ENCODE results near the gene CHFR.
A peak's percentile ranks its signal among the peaks of the same experiment; 100 is the strongest.
"Not testable (repeated sequence)": the region's sequence is repeated elsewhere in the genome, so short reads cannot be mapped to it uniquely, and the experiment has no call there.

Gene CHFR

DNA sequence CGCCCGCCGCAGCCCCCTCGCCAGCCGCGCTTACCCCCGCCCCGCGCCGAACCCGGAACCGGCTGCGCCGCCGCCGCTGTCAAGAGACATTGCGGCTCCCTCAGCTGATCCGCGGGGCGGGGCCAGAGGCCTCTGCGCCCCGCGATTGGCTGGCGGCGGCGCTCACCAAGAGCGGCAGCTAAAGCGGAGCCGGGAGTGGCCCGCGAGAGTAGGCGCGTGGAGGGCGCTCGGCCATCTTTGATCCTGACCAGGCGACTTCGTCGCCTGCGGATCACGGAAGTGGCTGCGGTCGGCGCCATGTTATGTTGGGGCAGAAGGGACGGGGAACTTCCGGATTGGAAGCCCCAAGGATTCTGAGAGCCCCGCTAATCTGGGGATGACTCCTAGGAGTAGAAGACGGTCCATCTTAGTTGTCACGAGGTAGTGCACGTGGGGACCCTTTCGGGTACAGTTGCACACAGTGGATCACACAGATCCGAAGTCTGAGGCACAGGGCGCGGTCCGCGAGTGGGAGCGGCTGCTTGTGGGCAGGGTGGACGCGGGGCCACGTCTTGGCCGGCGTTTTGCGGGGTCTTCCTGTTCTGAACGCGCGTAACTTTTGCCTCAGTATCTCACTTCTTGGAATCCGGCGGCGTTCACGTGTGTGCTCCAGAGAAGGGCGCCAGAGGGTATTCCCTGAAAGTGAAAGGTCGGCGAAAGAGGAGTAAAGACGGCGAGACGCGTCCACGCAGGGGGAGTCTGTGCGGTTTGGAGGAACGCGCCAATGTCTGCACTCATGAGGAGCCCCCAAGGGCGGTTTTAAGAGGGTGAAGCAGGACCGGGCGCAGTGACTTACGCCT is at the start of gene CHFR:
Gene CHFR, minus strand, starts transcription at position 93 of the 839 bp plus-strand sequence. CDS start 277 bp downstream, outside the sequence.
- WGBS (ENCODE audit: insufficient coverage, insufficient read length), result no CpG with 5 or more reads among the region's 84 CpGs
- Histone ChIP-seq H3K4me3 (ENCODE audit: low read length) (peak within 1 kb of the TSS; percentile 80), H3K4me1 (ENCODE audit: control insufficient read depth, insufficient read depth, low read length) (peaks cover 5% of the 10 kb centered on the region), H3K9me3 (ENCODE audit: control insufficient read depth, insufficient read depth, low read length) (no peaks in the 10 kb centered on the region), H3K27ac (ENCODE audit: low read length) (peak within 1 kb of the TSS; percentile 46), H3K36me3 (ENCODE audit: control insufficient read depth, insufficient read depth, low read length) (no peaks in the 10 kb centered on the region), H3K27me3 (ENCODE audit: control insufficient read depth, insufficient read depth, low read length) (no peaks in the 10 kb centered on the region)
- DNase-seq (ENCODE audit: low read depth, low spot score), result peak; percentile 87

DNA sequence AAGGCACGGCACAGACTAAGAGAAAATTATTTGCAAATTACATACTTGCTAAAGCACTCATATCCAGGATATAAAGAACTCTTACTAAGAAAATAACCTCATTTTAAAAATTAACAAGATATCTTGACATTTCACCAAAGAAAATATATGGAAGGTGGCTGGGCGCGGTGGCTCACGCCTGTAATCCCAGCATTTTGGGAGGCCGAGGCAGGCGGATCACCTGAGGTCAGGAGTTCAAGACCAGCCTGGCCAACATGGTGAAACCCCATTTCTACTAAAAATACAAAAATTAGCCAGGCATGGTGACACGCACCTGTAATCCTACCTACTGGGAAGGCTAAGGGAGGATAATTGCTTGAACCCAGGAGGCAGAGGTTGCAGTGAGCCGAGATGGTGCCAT is 49.5 kb upstream of the CHFR start:
- not testable (repeated sequence) for H3K36me3 ChIP-seq (ENCODE audit: control insufficient read depth, insufficient read depth, low read length); H3K9me3 ChIP-seq (ENCODE audit: control insufficient read depth, insufficient read depth, low read length); H3K4me3 ChIP-seq (ENCODE audit: low read length); H3K27ac ChIP-seq (ENCODE audit: low read length); H3K4me1 ChIP-seq (ENCODE audit: control insufficient read depth, insufficient read depth, low read length); H3K27me3 ChIP-seq (ENCODE audit: control insufficient read depth, insufficient read depth, low read length); DNase-seq (ENCODE audit: low read depth, low spot score)
- WGBS (ENCODE audit: insufficient coverage, insufficient read length), result no CpG with 5 or more reads among the region's 8 CpGs

- no peaks in the 10 kb centered on the region for H3K27me3 ChIP-seq (ENCODE audit: control insufficient read depth, insufficient read depth, low read length)
- H3K9me3 ChIP-seq (ENCODE audit: control insufficient read depth, insufficient read depth, low read length), result peaks cover under 1% of the 10 kb centered on the region
- no peaks in the 10 kb centered on the region for H3K36me3 ChIP-seq (ENCODE audit: control insufficient read depth, insufficient read depth, low read length)
- H3K4me3 ChIP-seq (ENCODE audit: low read length), result no peak overlapping the region
- DNase-seq (ENCODE audit: low read depth, low spot score), result no peak
- 100% methylated on average over 1 of the region's 2 CpGs for WGBS (ENCODE audit: insufficient coverage, insufficient read length)
- no peaks in the 10 kb centered on the region for H3K4me1 ChIP-seq (ENCODE audit: control insufficient read depth, insufficient read depth, low read length)
- no peak overlapping the region for H3K27ac ChIP-seq (ENCODE audit: low read length)
These were observed 48.8 kb upstream of the CHFR start for GRCh38 chr12:132936163-132936562.

GRCh38 chr12:132926415-132926833 is 39.0 kb upstream of the CHFR start:
- WGBS (ENCODE audit: insufficient coverage, insufficient read length), result no CpG with 5 or more reads among the region's 6 CpGs
- Histone ChIP-seq H3K27ac (ENCODE audit: low read length) (no peak overlapping the region), H3K9me3 (ENCODE audit: control insufficient read depth, insufficient read depth, low read length) (peaks cover 9% of the 10 kb centered on the region), H3K36me3 (ENCODE audit: control insufficient read depth, insufficient read depth, low read length) (no peaks in the 10 kb centered on the region), H3K4me3 (ENCODE audit: low read length) (no peak overlapping the region), H3K27me3 (ENCODE audit: control insufficient read depth, insufficient read depth, low read length) (no peaks in the 10 kb centered on the region), H3K4me1 (ENCODE audit: control insufficient read depth, insufficient read depth, low read length) (no peaks in the 10 kb centered on the region)
- no peak for DNase-seq (ENCODE audit: low read depth, low spot score)

DNA sequence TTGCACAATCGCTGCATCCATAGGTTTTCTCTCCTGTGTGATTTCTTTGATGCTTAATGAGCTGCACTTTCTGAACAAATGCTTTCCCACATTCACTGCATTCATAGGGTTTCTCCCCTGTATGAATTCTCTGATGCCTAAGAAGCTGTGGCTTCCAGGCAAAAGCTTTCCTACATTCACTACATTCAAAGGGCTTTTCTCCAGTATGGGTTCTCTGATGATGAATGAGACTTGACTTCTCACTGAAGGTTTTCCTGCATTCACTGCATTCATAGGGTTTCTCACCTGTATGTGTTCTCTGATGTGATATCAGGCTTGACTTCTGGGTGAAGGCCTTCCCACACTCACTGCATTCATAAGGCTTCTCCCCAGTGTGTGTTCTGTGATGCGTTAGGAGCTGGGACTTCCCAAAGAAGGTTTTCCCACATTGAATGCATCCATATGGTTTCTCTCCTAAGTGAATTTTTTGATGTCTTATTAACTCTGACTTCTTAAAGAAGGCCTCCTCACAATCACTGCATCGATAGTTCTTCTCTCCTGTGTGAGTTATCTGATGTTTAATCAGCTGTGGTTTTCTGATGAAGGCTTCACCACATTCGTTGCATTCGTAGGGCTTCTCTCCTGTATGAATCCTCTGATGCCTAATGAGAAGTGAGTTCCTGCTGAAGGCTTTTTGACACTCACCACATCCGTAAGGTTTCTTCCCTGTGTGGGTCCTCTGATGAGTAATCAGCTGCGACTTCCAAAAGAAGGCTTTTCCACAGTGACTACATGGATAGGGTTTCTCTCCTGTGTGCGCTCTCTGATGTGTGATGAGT is 38.4 kb upstream of the CHFR start:
- peaks cover 9% of the 10 kb centered on the region for H3K9me3 ChIP-seq (ENCODE audit: control insufficient read depth, insufficient read depth, low read length)
- H3K36me3 ChIP-seq (ENCODE audit: control insufficient read depth, insufficient read depth, low read length), result no peaks in the 10 kb centered on the region
- H3K27ac ChIP-seq (ENCODE audit: low read length), result no peak overlapping the region
- WGBS (ENCODE audit: insufficient coverage, insufficient read length), result no CpG with 5 or more reads among the region's 8 CpGs
- DNase-seq (ENCODE audit: low read depth, low spot score), result no peak
- no peak overlapping the region for H3K4me3 ChIP-seq (ENCODE audit: low read length)
- no peaks in the 10 kb centered on the region for H3K4me1 ChIP-seq (ENCODE audit: control insufficient read depth, insufficient read depth, low read length)
- H3K27me3 ChIP-seq (ENCODE audit: control insufficient read depth, insufficient read depth, low read length), result no peaks in the 10 kb centered on the region

DNA sequence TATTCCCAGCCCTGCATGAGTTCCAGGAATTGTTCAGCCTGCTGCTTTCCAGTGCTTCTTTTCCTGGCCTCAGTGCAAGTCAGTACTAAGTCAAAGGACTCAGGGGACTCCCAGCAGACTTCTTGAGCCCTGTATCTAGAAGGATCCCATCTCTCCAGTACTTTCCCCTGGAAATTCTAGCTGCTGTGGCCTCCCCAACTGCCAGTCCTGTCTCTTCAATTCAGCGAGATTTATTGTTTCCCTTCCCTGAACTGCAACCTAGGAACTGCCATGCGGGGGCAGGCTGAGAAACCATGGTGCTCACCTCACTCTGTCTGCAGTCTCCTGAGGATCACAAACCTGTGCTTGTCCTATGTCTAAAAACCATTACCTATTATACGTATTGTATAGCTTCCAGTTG is 37.0 kb upstream of the CHFR start:
- H3K27ac ChIP-seq (ENCODE audit: low read length), result no peak overlapping the region
- H3K4me3 ChIP-seq (ENCODE audit: low read length), result no peak overlapping the region
- WGBS (ENCODE audit: insufficient coverage, insufficient read length), result no CpG with 5 or more reads among the region's 3 CpGs
- H3K9me3 ChIP-seq (ENCODE audit: control insufficient read depth, insufficient read depth, low read length), result peaks cover 9% of the 10 kb centered on the region
- H3K36me3 ChIP-seq (ENCODE audit: control insufficient read depth, insufficient read depth, low read length), result no peaks in the 10 kb centered on the region
- DNase-seq (ENCODE audit: low read depth, low spot score), result no peak
- no peaks in the 10 kb centered on the region for H3K27me3 ChIP-seq (ENCODE audit: control insufficient read depth, insufficient read depth, low read length)
- no peaks in the 10 kb centered on the region for H3K4me1 ChIP-seq (ENCODE audit: control insufficient read depth, insufficient read depth, low read length)

GRCh38 chr12:132923356-132923909 is 36.0 kb upstream of the CHFR start:
- no CpG with 5 or more reads among the region's 1 CpG for WGBS (ENCODE audit: insufficient coverage, insufficient read length)
- H3K9me3 ChIP-seq (ENCODE audit: control insufficient read depth, insufficient read depth, low read length), result peaks cover 9% of the 10 kb centered on the region
- no peaks in the 10 kb centered on the region for H3K4me1 ChIP-seq (ENCODE audit: control insufficient read depth, insufficient read depth, low read length)
- H3K27ac ChIP-seq (ENCODE audit: low read length), result no peak overlapping the region
- H3K4me3 ChIP-seq (ENCODE audit: low read length), result no peak overlapping the region
- no peaks in the 10 kb centered on the region for H3K27me3 ChIP-seq (ENCODE audit: control insufficient read depth, insufficient read depth, low read length)
- no peak for DNase-seq (ENCODE audit: low read depth, low spot score)
- no peaks in the 10 kb centered on the region for H3K36me3 ChIP-seq (ENCODE audit: control insufficient read depth, insufficient read depth, low read length)

DNA sequence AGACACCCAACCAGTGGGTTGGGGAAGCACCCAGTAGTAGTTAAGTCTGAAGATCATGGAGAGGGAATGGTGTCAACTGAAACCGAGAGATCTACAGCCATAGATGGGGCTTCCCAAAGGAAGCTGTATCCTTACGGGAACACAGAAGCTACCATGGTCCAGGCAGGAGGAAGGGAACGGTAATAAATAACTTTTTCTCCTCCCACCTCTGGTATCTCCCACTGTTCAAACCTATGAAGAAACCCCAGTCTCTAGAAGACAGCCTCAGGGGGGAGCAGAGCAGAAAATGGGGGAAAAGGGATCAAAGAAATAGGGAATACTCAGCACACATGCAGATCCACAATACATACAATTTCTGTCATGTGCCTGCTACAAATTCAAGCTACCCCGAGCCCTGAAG is 35.3 kb upstream of the CHFR start:
- WGBS (ENCODE audit: insufficient coverage, insufficient read length), result no CpG with 5 or more reads among the region's 4 CpGs
- H3K27ac ChIP-seq (ENCODE audit: low read length), result no peak overlapping the region
- DNase-seq (ENCODE audit: low read depth, low spot score), result no peak
- H3K27me3 ChIP-seq (ENCODE audit: control insufficient read depth, insufficient read depth, low read length), result no peaks in the 10 kb centered on the region
- no peak overlapping the region for H3K4me3 ChIP-seq (ENCODE audit: low read length)
- no peaks in the 10 kb centered on the region for H3K36me3 ChIP-seq (ENCODE audit: control insufficient read depth, insufficient read depth, low read length)
- H3K9me3 ChIP-seq (ENCODE audit: control insufficient read depth, insufficient read depth, low read length), result peaks cover 11% of the 10 kb centered on the region
- no peaks in the 10 kb centered on the region for H3K4me1 ChIP-seq (ENCODE audit: control insufficient read depth, insufficient read depth, low read length)

GRCh38 chr12:132921685-132922084 is 34.3 kb upstream of the CHFR start:
- Histone ChIP-seq H3K36me3 (ENCODE audit: control insufficient read depth, insufficient read depth, low read length) (no peaks in the 10 kb centered on the region), H3K4me1 (ENCODE audit: control insufficient read depth, insufficient read depth, low read length) (no peaks in the 10 kb centered on the region), H3K9me3 (ENCODE audit: control insufficient read depth, insufficient read depth, low read length) (peaks cover 11% of the 10 kb centered on the region), H3K4me3 (ENCODE audit: low read length) (no peak overlapping the region), H3K27me3 (ENCODE audit: control insufficient read depth, insufficient read depth, low read length) (no peaks in the 10 kb centered on the region), H3K27ac (ENCODE audit: low read length) (no peak overlapping the region)
- DNase-seq (ENCODE audit: low read depth, low spot score), result no peak
- WGBS (ENCODE audit: insufficient coverage, insufficient read length), result no CpG with 5 or more reads among the region's 9 CpGs

DNA sequence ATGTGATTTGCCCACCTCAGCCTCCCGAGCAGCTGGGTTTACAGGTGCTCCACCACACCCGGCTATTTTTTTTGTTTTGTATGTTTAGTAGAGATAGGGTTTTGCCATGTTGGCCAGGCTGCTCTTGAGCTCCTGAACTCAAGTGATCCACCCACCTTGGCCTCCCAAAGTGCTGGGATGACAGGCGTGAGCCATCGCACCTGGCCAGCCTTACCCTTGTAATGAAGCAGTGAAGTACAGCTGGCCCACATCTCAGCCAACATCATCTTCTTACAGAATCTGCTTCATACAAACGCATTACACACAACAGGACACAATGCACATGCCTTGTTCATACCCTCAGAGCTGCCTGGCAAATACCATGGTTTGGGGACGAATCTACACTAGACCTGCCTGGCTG is 31.3 kb upstream of the CHFR start:
- Histone ChIP-seq H3K36me3 (ENCODE audit: control insufficient read depth, insufficient read depth, low read length) (no peaks in the 10 kb centered on the region), H3K27me3 (ENCODE audit: control insufficient read depth, insufficient read depth, low read length) (no peaks in the 10 kb centered on the region), H3K4me1 (ENCODE audit: control insufficient read depth, insufficient read depth, low read length) (no peaks in the 10 kb centered on the region), H3K4me3 (ENCODE audit: low read length) (no peak overlapping the region), H3K9me3 (ENCODE audit: control insufficient read depth, insufficient read depth, low read length) (peaks cover 4% of the 10 kb centered on the region), H3K27ac (ENCODE audit: low read length) (no peak overlapping the region)
- no peak for DNase-seq (ENCODE audit: low read depth, low spot score)
- no CpG with 5 or more reads among the region's 6 CpGs for WGBS (ENCODE audit: insufficient coverage, insufficient read length)
